SU-DHL-6 (cell line): ENCODE results near the gene PATE2.

Source experiments
- H2AFZ ChIP-seq: fragments of 200-600 bp; sonication (generic); 2 replicates; pipeline ENCODE4 v1.6.1; 2014; ENCODE audit warnings: low read depth, mild to moderate bottlenecking, moderate library complexity, mixed read lengths, antibody characterized with exemption, low read length; ENCODE audit not compliant: severe bottlenecking
- H3F3A ChIP-seq: fragments of 200-600 bp; shearing (Covaris generic); 2 replicates; pipeline ENCODE4 v1.6.0; 2016; ENCODE audit warnings: antibody characterized with exemption, mild to moderate bottlenecking; ENCODE audit not compliant: insufficient read depth
- H3K27ac ChIP-seq: fragments of 200-600 bp; sonication (generic); 2 replicates; pipeline ENCODE4 v1.5.1; 2016; ENCODE audit warnings: low read depth, mild to moderate bottlenecking, low read length, moderate library complexity, mixed read lengths
- H3K27me3 ChIP-seq: fragments of 200-600 bp; sonication (generic), shearing (Covaris generic); 2 replicates; pipeline ENCODE4 v1.6.0; 2014; ENCODE audit warnings: mild to moderate bottlenecking, low read length
- H3K36me3 ChIP-seq: fragments of 200-600 bp; sonication (generic); 2 replicates; pipeline ENCODE4 v1.6.1; 2014; ENCODE audit warnings: mild to moderate bottlenecking, low read length, mixed read lengths
- H3K4me2 ChIP-seq: fragments of 300-600, 200-600 bp; shearing (Covaris generic), sonication (generic); 2 replicates; pipeline ENCODE4 v1.6.0; 2014; ENCODE audit warnings: low read length, low read depth, mild to moderate bottlenecking; ENCODE audit not compliant: poor library complexity, severe bottlenecking
- H3K4me3 ChIP-seq: fragments of 200-600 bp; sonication (generic); 2 replicates; pipeline ENCODE4 v1.5.1; 2014; ENCODE audit warnings: antibody characterized with exemption, low read length, mild to moderate bottlenecking, mixed read lengths; ENCODE audit not compliant: insufficient read depth, poor library complexity, severe bottlenecking
- H3K79me2 ChIP-seq: fragments of 200-600 bp; sonication (generic); 2 replicates; pipeline ENCODE4 v1.6.1; 2014; ENCODE audit warnings: mild to moderate bottlenecking, low read length, moderate library complexity; ENCODE audit not compliant: insufficient read depth
- H3K9ac ChIP-seq: fragments of 200-600 bp; sonication (generic); 2 replicates; pipeline ENCODE4 v1.7.0; 2014; ENCODE audit warnings: mild to moderate bottlenecking, low read length
- H3K9me2 ChIP-seq: fragments of 200-600 bp; sonication (generic); replicated peaks from 2 replicates; pipeline ENCODE4 v1.6.1; 2014; ENCODE audit warnings: low read length; ENCODE audit not compliant: insufficient read depth
- H3K9me3 ChIP-seq: fragments of 200-600 bp; sonication (generic); 2 replicates; pipeline ENCODE4 v1.6.1; 2014; ENCODE audit warnings: low read length, mixed read lengths; ENCODE audit not compliant: insufficient read depth
- H4K20me1 ChIP-seq: fragments of 200-600 bp; sonication (generic); 2 replicates; pipeline ENCODE4 v1.6.1; 2014; ENCODE audit warnings: low read depth, mild to moderate bottlenecking, antibody characterized with exemption, low read length, moderate library complexity, mixed read lengths
- EZH2phosphoT487 ChIP-seq: fragments of 200-600 bp; sonication (generic), shearing (Covaris generic); conservative IDR thresholded peaks from 2 replicates; pipeline ENCODE4 v1.6.1; 2018; ENCODE audit warnings: mild to moderate bottlenecking, antibody characterized with exemption, low read length, moderate library complexity, mixed read lengths
- TF ChIP-seq, protein P1 (sequence below): fragments of 200-600 bp; sonication (generic); IDR thresholded peaks from one replicate; pipeline ENCODE4 v1.5.1; 2017; ENCODE audit warnings: antibody characterized with exemption, mild to moderate bottlenecking, low read length, moderate library complexity; ENCODE audit not compliant: insufficient read depth, poor library complexity, severe bottlenecking

Gene PATE2

DNA sequence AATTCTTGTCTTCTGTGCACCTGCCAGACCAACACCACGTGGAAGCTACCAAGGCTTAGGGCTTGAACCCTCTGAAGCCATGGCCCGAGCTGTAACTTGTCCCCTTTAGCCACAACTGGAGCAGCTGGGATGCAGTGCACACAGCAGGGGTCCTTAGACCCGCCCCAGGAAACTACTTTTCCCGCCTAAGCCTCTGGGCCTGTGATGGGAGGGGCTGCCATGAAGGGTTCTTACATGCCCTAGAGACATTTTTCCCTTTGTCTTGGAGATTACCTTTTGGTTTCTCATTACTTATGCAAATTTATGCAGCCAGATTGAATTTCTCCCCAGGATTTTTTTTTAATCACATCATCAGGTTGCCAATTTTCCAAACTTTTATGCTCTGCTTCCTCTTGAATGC is 19.0 kb upstream of the PATE2 start:
- H3K36me3 ChIP-seq: no peaks in the 10 kb centered on the region
- no peak overlapping the region for H3K4me2 ChIP-seq
- no peaks in the 10 kb centered on the region for H4K20me1 ChIP-seq
- H3K9me3 ChIP-seq: no peaks in the 10 kb centered on the region
- H3K4me3 ChIP-seq: no peak overlapping the region
- H3K9ac ChIP-seq: no peak overlapping the region
- TF ChIP-seq, protein P1, sequence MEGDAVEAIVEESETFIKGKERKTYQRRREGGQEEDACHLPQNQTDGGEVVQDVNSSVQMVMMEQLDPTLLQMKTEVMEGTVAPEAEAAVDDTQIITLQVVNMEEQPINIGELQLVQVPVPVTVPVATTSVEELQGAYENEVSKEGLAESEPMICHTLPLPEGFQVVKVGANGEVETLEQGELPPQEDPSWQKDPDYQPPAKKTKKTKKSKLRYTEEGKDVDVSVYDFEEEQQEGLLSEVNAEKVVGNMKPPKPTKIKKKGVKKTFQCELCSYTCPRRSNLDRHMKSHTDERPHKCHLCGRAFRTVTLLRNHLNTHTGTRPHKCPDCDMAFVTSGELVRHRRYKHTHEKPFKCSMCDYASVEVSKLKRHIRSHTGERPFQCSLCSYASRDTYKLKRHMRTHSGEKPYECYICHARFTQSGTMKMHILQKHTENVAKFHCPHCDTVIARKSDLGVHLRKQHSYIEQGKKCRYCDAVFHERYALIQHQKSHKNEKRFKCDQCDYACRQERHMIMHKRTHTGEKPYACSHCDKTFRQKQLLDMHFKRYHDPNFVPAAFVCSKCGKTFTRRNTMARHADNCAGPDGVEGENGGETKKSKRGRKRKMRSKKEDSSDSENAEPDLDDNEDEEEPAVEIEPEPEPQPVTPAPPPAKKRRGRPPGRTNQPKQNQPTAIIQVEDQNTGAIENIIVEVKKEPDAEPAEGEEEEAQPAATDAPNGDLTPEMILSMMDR: no peak
- no peak for TF ChIP-seq EZH2phosphoT487
- no peaks in the 10 kb centered on the region for H3K27me3 ChIP-seq
- no peak overlapping the region for H3K27ac ChIP-seq
- H3F3A ChIP-seq: no peaks in the 10 kb centered on the region
- no peak overlapping the region for H2AFZ ChIP-seq
- no peaks in the 10 kb centered on the region for H3K79me2 ChIP-seq
- no peaks in the 10 kb centered on the region for H3K9me2 ChIP-seq

DNA sequence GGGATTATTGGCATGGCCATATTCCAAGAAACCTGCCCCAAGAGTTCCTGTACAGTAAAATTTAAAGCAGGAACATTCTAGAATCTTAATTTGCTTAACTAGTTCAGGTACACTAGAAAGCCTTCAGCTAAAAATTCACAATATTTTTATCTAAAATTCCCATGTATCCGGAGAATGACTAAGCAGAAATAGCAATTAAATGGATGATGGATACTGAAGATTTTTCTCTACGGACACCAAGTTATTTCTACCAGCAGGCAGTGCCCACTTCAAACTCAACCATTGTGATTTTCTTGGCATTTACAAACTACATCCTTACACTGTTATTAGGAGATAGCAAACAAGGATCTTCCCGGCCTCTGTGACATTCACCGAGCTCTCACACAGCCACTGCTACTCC is 12.2 kb upstream of the PATE2 start:
- Histone ChIP-seq H3F3A (no peaks in the 10 kb centered on the region), H3K9me3 (no peaks in the 10 kb centered on the region), H3K9ac (no peak overlapping the region), H3K79me2 (no peaks in the 10 kb centered on the region), H2AFZ (no peak overlapping the region), H3K4me2 (no peak overlapping the region), H4K20me1 (no peaks in the 10 kb centered on the region), H3K36me3 (no peaks in the 10 kb centered on the region), H3K27me3 (no peaks in the 10 kb centered on the region), H3K9me2 (no peaks in the 10 kb centered on the region), H3K27ac (no peak overlapping the region), H3K4me3 (no peak overlapping the region)
- TF ChIP-seq EZH2phosphoT487: no peak
- TF ChIP-seq, protein P1: no peak

- TF ChIP-seq, protein P1: no peak
- TF ChIP-seq EZH2phosphoT487: no peak
- Histone ChIP-seq H3K27me3 (no peaks in the 10 kb centered on the region), H3K4me3 (no peak within 1 kb of the TSS), H3K36me3 (no peaks in the 10 kb centered on the region), H3K79me2 (no peaks in the 10 kb centered on the region), H3K4me2 (no peak within 1 kb of the TSS), H3K27ac (no peak within 1 kb of the TSS), H2AFZ (no peak within 1 kb of the TSS), H3K9ac (no peak within 1 kb of the TSS), H3F3A (no peaks in the 10 kb centered on the region), H3K9me2 (no peaks in the 10 kb centered on the region), H3K9me3 (no peaks in the 10 kb centered on the region), H4K20me1 (no peaks in the 10 kb centered on the region)
Measured at GRCh38 chr11:125787827-125788226, 9.2 kb upstream of the PATE2 start, which contains the start of gene PATE3. Gene PATE3, plus strand, starts transcription at chr11:125788127. Its CDS starts 25 bp downstream, at chr11:125788152.
